HFF-Myc (cell line): ENCODE results near the gene KIF26A.

Source experiments
- DNase-seq: peaks from one replicate; pipeline ENCODE4 v3.0.0-alpha.2; 2011; ENCODE audit warnings: low read depth; ENCODE audit errors: extremely low read depth
- H3K4me3 ChIP-seq: replicated peaks from 2 replicates; pipeline ENCODE4 v1.5.1; 2011; ENCODE audit warnings: low read depth, mild to moderate bottlenecking, control low read depth, low read length
- CTCF ChIP-seq: IDR thresholded peaks from 2 replicates; pipeline ENCODE4 v1.5.1; 2012; ENCODE audit warnings: mild to moderate bottlenecking, low read depth, low read length, control low read depth; ENCODE audit errors: missing control alignments

KIF26A gene

GRCh38 chr14:104114421-104115130 lies 23.8 kb upstream of the KIF26A start:
- no peak overlapping the region for H3K4me3 ChIP-seq
- no peak for DNase-seq
- no peak for TF ChIP-seq CTCF

GRCh38 chr14:104115131-104115600 lies 23.2 kb upstream of the KIF26A start:
- H3K4me3 ChIP-seq: no peak overlapping the region
- TF ChIP-seq CTCF: no peak
- no peak for DNase-seq

- H3K4me3 ChIP-seq: no peak overlapping the region
- TF ChIP-seq CTCF: no peak
- no peak for DNase-seq
Measured at GRCh38 chr14:104115691-104116287, 22.6 kb upstream of the KIF26A start.

- no peak for TF ChIP-seq CTCF
- no peak overlapping the region for H3K4me3 ChIP-seq
- DNase-seq: no peak
Measured at GRCh38 chr14:104116288-104116755, 22.1 kb upstream of the KIF26A start.

- no peak overlapping the region for H3K4me3 ChIP-seq
- no peak for DNase-seq
- no peak for TF ChIP-seq CTCF
Measured at GRCh38 chr14:104116756-104117340, 21.5 kb upstream of the KIF26A start.

- TF ChIP-seq CTCF: no peak
- no peak for DNase-seq
- no peak overlapping the region for H3K4me3 ChIP-seq
Measured at GRCh38 chr14:104117341-104118005, 20.9 kb upstream of the KIF26A start.
